Amniotic epithelial cell (primary cell): Measurements from ENCODE around the gene RIOK3.
"Not testable (repeated sequence)": the region's sequence is repeated elsewhere in the genome, so short reads cannot be mapped to it uniquely, and the experiment has no call there.

Source experiments
- DNase-seq: peaks from one replicate; pipeline ENCODE4 v3.0.0-alpha.2; 2010; ENCODE audit warnings: low read depth

The RIOK3 gene

GRCh38 chr18:23452728-23453679 is at the start of gene RIOK3:
RIOK3 (plus strand) TSS chr18:23453287; CDS start chr18:23453440, 153 bp downstream.
- peak; percentile 92 for DNase-seq

- no peak for DNase-seq
Measured at GRCh38 chr18:23403310-23403709, 49.8 kb upstream of the RIOK3 start.

GRCh38 chr18:23405636-23406035 is 47.5 kb upstream of the RIOK3 start:
- DNase-seq, result no peak

- DNase-seq, result peak; percentile 86
Measured at GRCh38 chr18:23406271-23406787, 46.8 kb upstream of the RIOK3 start.

GRCh38 chr18:23412351-23412964 is 40.6 kb upstream of the RIOK3 start:
- DNase-seq, result no peak

GRCh38 chr18:23415515-23415914 is 37.6 kb upstream of the RIOK3 start:
- no peak for DNase-seq

- no peak for DNase-seq
Measured at GRCh38 chr18:23416298-23416697, 36.8 kb upstream of the RIOK3 start.

GRCh38 chr18:23421277-23421676 is 31.8 kb upstream of the RIOK3 start:
- no peak for DNase-seq

GRCh38 chr18:23422751-23423418 is 30.2 kb upstream of the RIOK3 start:
- peak; percentile 70 for DNase-seq

GRCh38 chr18:23424616-23425015 is 28.5 kb upstream of the RIOK3 start:
- DNase-seq, result no peak

GRCh38 chr18:23428821-23429220 is 24.3 kb upstream of the RIOK3 start:
- DNase-seq, result no peak

GRCh38 chr18:23429538-23429937 is 23.5 kb upstream of the RIOK3 start:
- DNase-seq, result not testable (repeated sequence)

GRCh38 chr18:23433360-23433759 is 19.7 kb upstream of the RIOK3 start:
- DNase-seq, result no peak

- peak; percentile 66 for DNase-seq
Measured at GRCh38 chr18:23437357-23438045, 15.6 kb upstream of the RIOK3 start.

GRCh38 chr18:23438046-23438377 is 15.1 kb upstream of the RIOK3 start:
- no peak for DNase-seq

GRCh38 chr18:23438608-23439366 is 14.3 kb upstream of the RIOK3 start:
- no peak for DNase-seq

GRCh38 chr18:23440131-23440530 is 13.0 kb upstream of the RIOK3 start:
- DNase-seq, result no peak

GRCh38 chr18:23442958-23443357 is 10.1 kb upstream of the RIOK3 start:
- no peak for DNase-seq

- no peak for DNase-seq
Measured at GRCh38 chr18:23448291-23448690, 4.8 kb upstream of the RIOK3 start.

GRCh38 chr18:23450022-23450421 is 3.1 kb upstream of the RIOK3 start:
- DNase-seq, result no peak

GRCh38 chr18:23451011-23451410 is 2.1 kb upstream of the RIOK3 start:
- DNase-seq, result no peak
